Ovary (tissue), 9 donors: Measurements from ENCODE around the gene FHOD1. TPM values are rescaled to one million over a fixed set of nuclear protein-coding genes. Genes with fewer than 3 reads are reported as not detected.

Source experiments
- DNase-seq, 5 donors: peaks; one replicate each; pipeline ENCODE4 v3.0.0-alpha.2; 2019 to 2020
- H3K27ac ChIP-seq, 2 donors: fragments of 200-600 bp; one replicate each; pipeline versions ENCODE4 v1.5.1 to v1.8.0; 2019 to 2022
- H3K27me3 ChIP-seq: fragments of 200-600 bp; one replicate; pipeline ENCODE4 v1.8.0; 2022
- H3K36me3 ChIP-seq: fragments of 200-600 bp; sonication (generic); one replicate; pipeline ENCODE4 v1.5.1; 2019
- H3K4me1 ChIP-seq: one replicate; pipeline ENCODE4 v1.8.1; 2013; ENCODE audit warnings: mild to moderate bottlenecking, moderate library complexity; ENCODE audit not compliant: insufficient read depth
- H3K4me3 ChIP-seq: fragments of 200-600 bp; sonication (generic); one replicate; pipeline ENCODE4 v1.5.1; 2017
- H3K9me3 ChIP-seq, 2 donors: fragments of 200-600 bp in 1 of 2; sonication (generic) in 1 of 2; one replicate each; pipeline versions ENCODE4 v1.5.1 to v1.8.1; 2013 to 2019; ENCODE audit warnings: mild to moderate bottlenecking in 1 of 2, moderate library complexity in 1 of 2
- EP300 ChIP-seq: sonication (generic); formaldehyde crosslinking; IDR thresholded peaks from one replicate; pipeline ENCODE4 v1.6.1; 2017; ENCODE audit warnings: antibody characterized with exemption
- POLR2A ChIP-seq: fragments of 450-650 bp; IDR thresholded peaks from one replicate; pipeline ENCODE4 v1.6.1; 2017; ENCODE audit warnings: antibody characterized with exemption, mild to moderate bottlenecking, moderate library complexity
- WGBS, 3 donors: extraction: QIAGEN DNeasy Blood & Tissue Kit in 1 of 3; methylation state at CpG; one replicate each; pipeline versions ENCODE4 v1.1.5 to v1.1.7; 2013 to 2017; 5-methylcytosine and 5-hydroxymethylcytosine counted together
- intact Hi-C, 4 donors: fragments of 100-400 bp; cut with DNase I; formaldehyde crosslinking; loops; one replicate each; pipeline versions ENCODE4 v1.11.0 to v1.15.1; 2022 to 2023
- polyA plus RNA-seq, 2 donors: library from polyadenylated mRNA; stranded (reverse); fragments of 200-250 nt in 1 of 2; fragments of 350-450 nt in 1 of 2; fragmentation: Illumina TruSeq in 1 of 2; extraction: RNeasy Lipid Tissue Mini Kit (QIAGEN cat#74804) in 1 of 2; gene quantifications; one replicate each; pipeline ENCODE4 v1.2.3, GENCODE V29; 2013 to 2014
- total RNA-seq, 7 donors: library from RNA; depleted of rRNA in 2 of 7; stranded (reverse); fragments of >200 nt in 2 of 7; fragmentation: NEBNext Ultra II Directional in 3 of 7; extraction: Animal tissue kit (Norgen Biotek cat#: 25700) in 3 of 7; gene quantifications; one replicate each; pipeline versions ENCODE4 v1.1.0 to v1.2.4, GENCODE V29; 2016 to 2023
- TF ChIP-seq, protein P1 (sequence below), 3 donors: fragments of 450-650 bp in 2 of 3; fragments of 200-600 bp in 1 of 3; IDR thresholded peaks; one replicate each; pipeline versions ENCODE4 v1.5.1 to v1.8.0; 2016 to 2022; ENCODE audit warnings: antibody characterized with exemption in 3 of 3, mild to moderate bottlenecking in 1 of 3
- donor health status: DM: no; HTN: no; CAD: no; lungs with moderate emphysema.
- donor health status: DM: no; HTN: no; CAD: no.
- donor health status: Bipolar disorder and iron deficiency.
- donor health status: DM: yes; HTN: yes; CAD: no.
- donor health status: DM: no; HTN: no; CAD: no.
- donor health status: DM: yes; HTN: yes; CAD: no.

Gene FHOD1
- total and polyA plus RNA-seq, 9 donors = 16.0 to 84.2 (median 36.9) TPM

DNA sequence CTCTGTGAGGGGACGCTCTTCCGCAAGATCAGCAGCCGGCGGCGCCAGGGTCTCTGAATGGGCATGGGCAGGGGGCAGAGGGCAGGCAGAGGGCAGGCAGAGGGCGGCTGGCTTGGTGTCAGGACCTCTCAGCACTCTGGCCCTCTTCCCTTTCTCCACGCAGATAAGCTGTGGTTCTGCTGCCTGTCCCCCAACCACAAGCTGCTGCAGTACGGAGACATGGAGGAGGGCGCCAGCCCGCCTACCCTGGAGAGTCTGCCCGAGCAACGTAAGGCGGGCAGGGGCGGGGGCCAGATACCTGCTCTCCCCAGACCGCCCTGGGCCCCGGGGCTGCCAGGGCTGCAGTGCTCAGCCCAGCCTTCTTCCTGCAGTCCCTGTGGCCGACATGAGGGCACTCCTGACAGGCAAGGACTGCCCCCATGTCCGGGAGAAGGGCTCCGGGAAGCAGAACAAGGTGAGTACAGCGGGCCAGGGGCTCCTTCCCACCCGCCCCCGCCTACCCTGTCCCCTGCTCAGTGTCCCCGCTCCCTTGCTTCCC lies 44.3 kb downstream of the FHOD1 start:
- no peaks in the 10 kb centered on the region for H3K27me3 ChIP-seq
- no peaks in the 10 kb centered on the region for H3K9me3 ChIP-seq
- H3K27ac ChIP-seq = no peak overlapping the region
- TF ChIP-seq EP300 = no peak
- WGBS, 3 donors = 83 to 87% (median 86%) methylated on average over 23 of the region's 23 CpGs
- no peak overlapping the region for H3K4me3 ChIP-seq
- no peaks in the 10 kb centered on the region for H3K36me3 ChIP-seq
- DNase-seq = no peak
- intact Hi-C loops = no loop called here
- H3K4me1 ChIP-seq = peaks cover 10% of the 10 kb centered on the region

DNA sequence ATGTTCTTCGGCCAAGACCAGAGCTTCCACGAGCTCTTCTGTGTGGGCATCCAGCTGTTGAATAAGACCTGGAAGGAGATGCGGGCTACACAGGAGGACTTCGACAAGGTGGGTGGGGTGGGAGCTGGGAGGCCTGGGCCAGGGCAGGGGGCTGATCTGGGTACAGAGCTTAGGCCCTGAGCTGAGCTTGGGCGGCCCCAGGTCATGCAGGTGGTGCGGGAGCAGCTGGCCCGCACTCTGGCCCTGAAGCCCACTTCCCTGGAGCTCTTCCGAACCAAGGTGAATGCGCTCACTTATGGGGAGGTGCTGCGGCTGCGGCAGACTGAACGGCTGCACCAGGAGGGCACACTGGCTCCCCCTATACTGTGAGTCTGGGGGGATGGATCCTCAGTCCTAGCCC lies 44.9 kb downstream of the FHOD1 start:
- H3K9me3 ChIP-seq = no peaks in the 10 kb centered on the region
- intact Hi-C loops = no loop called here
- 86 to 93% (median 88%) methylated on average over 12 of the region's 12 CpGs for WGBS, 3 donors

DNA sequence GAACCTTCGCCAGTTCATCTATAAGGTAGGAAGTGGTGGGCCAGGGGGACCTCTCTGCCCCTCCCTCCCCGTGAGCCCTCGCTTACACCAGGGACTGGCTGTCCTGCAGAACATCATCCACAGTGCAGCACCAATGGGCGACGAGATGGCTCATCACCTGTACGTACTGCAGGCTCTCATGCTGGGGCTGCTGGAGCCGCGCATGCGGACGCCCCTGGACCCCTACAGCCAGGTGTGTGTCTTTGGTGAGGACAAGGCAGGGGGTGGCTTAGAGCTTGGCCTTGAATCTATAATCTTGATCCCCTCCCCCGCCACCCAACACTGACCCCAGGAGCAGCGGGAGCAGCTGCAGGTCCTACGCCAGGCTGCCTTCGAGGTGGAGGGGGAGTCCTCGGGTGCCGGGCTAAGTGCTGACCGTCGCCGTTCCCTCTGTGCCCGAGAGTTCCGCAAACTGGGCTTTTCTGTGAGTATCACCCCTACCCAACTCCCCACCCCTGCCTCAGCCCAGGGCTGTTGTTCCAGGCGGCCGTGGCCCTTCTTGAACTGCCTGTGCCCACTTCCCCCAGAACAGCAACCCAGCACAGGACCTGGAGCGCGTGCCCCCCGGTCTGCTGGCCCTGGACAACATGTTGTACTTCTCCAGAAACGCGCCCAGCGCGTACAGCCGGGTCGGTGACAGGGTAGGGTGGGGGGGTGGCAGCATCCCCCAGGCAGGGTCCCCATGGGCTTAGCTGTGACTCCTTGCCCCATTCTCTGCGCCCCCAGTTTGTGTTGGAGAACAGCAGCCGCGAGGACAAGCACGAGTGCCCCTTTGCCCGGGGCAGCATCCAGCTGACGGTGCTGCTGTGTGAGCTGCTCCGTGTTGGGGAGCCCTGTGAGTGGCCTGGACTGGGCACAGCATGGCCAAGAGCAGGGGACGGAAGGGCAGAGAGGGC lies 45.6 kb downstream of the FHOD1 start:
- TF ChIP-seq, protein P1, sequence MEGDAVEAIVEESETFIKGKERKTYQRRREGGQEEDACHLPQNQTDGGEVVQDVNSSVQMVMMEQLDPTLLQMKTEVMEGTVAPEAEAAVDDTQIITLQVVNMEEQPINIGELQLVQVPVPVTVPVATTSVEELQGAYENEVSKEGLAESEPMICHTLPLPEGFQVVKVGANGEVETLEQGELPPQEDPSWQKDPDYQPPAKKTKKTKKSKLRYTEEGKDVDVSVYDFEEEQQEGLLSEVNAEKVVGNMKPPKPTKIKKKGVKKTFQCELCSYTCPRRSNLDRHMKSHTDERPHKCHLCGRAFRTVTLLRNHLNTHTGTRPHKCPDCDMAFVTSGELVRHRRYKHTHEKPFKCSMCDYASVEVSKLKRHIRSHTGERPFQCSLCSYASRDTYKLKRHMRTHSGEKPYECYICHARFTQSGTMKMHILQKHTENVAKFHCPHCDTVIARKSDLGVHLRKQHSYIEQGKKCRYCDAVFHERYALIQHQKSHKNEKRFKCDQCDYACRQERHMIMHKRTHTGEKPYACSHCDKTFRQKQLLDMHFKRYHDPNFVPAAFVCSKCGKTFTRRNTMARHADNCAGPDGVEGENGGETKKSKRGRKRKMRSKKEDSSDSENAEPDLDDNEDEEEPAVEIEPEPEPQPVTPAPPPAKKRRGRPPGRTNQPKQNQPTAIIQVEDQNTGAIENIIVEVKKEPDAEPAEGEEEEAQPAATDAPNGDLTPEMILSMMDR (IDR thresholded peaks at IDR 0.05) = no peak
- TF ChIP-seq EP300 = no peak
- TF ChIP-seq POLR2A = no peak
- WGBS, 3 donors = 89 to 92% (median 91%) methylated on average over 39 to 40 of the region's 40 CpGs
- intact Hi-C loops = no loop called here
- no peaks in the 10 kb centered on the region for H3K9me3 ChIP-seq
- H3K4me3 ChIP-seq = no peak overlapping the region
- H3K36me3 ChIP-seq = no peaks in the 10 kb centered on the region
- DNase-seq = no peak
- H3K27ac ChIP-seq = no peak overlapping the region
- H3K27me3 ChIP-seq = no peaks in the 10 kb centered on the region
- H3K4me1 ChIP-seq = peaks cover 1% of the 10 kb centered on the region

More for the DNA sequence above, 44.9 kb downstream of the FHOD1 start:
- Histone ChIP-seq H3K4me1 (peaks cover 6% of the 10 kb centered on the region), H3K4me3 (no peak overlapping the region), H3K36me3 (no peaks in the 10 kb centered on the region), H3K27ac (no peak overlapping the region), H3K27me3 (no peaks in the 10 kb centered on the region)
- TF ChIP-seq EP300 (no peak), POLR2A (no peak)
- TF ChIP-seq, protein P1 (IDR thresholded peaks at IDR 0.05) = no peak
- no peak for DNase-seq

DNA sequence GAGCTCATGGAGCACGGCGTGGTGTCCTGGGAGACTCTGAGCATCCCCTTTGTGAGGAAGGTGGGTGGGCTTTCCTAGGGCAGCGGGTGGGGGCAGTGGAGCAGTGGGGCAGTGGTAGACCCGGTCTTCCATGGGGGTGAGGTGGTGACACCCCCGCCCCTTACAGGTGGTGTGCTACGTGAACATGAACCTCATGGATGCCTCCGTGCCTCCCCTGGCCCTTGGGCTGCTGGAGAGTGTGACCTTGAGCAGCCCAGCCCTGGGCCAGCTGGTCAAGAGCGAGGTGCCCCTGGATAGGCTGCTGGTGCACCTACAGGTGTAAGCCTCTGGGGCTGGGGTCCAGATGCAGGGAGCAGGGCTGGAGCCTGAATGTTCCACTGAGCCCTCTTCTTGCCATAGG lies 46.8 kb downstream of the FHOD1 start:
- WGBS, 3 donors = 85 to 89% (median 88%) methylated on average over 8 of the region's 8 CpGs

More for the DNA sequence above, 46.8 kb downstream of the FHOD1 start:
- Histone ChIP-seq H3K4me3 (no peak overlapping the region), H3K9me3 (no peaks in the 10 kb centered on the region), H3K36me3 (no peaks in the 10 kb centered on the region), H3K27me3 (no peaks in the 10 kb centered on the region), H3K4me1 (peaks cover 1% of the 10 kb centered on the region), H3K27ac (no peak overlapping the region)
- intact Hi-C loops = no loop called here
- no peak for DNase-seq
- TF ChIP-seq, protein P1 (IDR thresholded peaks at IDR 0.05) = no peak
- TF ChIP-seq EP300 (no peak), POLR2A (no peak)
